Mucosa of rectum (tissue), 2 donors: Measurements from ENCODE around the gene FAT1.

ENCODE experiments used
- H3K27ac ChIP-seq, 2 donors: one replicate each; pipeline ENCODE4 v1.7.0; 2013; ENCODE audit warnings: inconsistent platforms in 2 of 2, low read depth in 2 of 2, low read length in 2 of 2
- H3K27me3 ChIP-seq, 2 donors: one replicate each; pipeline ENCODE4 v1.7.0; 2013; ENCODE audit warnings: low read length in 2 of 2; ENCODE audit not compliant: control insufficient read depth in 2 of 2, insufficient read depth in 2 of 2
- H3K36me3 ChIP-seq, 2 donors: one replicate each; pipeline ENCODE4 v1.7.0; 2013; ENCODE audit warnings: low read length in 2 of 2; ENCODE audit not compliant: control insufficient read depth in 2 of 2, insufficient read depth in 2 of 2
- H3K4me1 ChIP-seq, 2 donors: one replicate each; pipeline ENCODE4 v1.7.0; 2013; ENCODE audit warnings: low read length in 2 of 2, mild to moderate bottlenecking in 1 of 2; ENCODE audit not compliant: control insufficient read depth in 2 of 2, insufficient read depth in 2 of 2
- H3K4me3 ChIP-seq, 2 donors: one replicate each; pipeline ENCODE4 v1.7.0; 2013; ENCODE audit warnings: low read length in 2 of 2
- H3K9ac ChIP-seq, 2 donors: one replicate each; pipeline ENCODE4 v1.7.0; 2013; ENCODE audit warnings: low read length in 2 of 2, low read depth in 1 of 2, mild to moderate bottlenecking in 1 of 2
- H3K9me3 ChIP-seq, 2 donors: one replicate each; pipeline ENCODE4 v1.7.0; 2013; ENCODE audit warnings: low read length in 2 of 2; ENCODE audit not compliant: control insufficient read depth in 2 of 2
- donor health status: healthy.
- donor health status: Normal muscosa, but diverticular disease.

FAT1 gene

DNA sequence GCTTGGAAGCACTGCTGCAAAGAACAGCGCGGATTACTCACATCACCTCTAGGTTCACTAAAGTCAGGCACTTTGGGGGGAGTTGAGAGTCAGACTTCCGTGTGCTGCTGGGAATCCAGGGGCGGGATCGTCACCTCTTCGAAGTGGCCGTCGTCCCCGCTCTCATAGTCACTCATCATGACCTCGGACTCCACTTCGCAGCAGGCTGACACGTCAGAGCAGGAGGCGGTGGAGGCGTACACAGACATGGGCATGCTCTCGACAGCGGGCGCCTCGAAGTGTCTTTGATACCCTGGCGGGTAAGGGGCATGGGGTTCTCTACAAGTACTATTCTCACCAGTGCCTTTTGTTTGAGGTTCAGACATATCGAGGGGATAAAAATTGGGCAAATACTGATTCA is 135.2 kb downstream of the FAT1 start:
- Histone ChIP-seq H3K36me3 (peaks cover 49 to 51% of the 10 kb centered on the region in 2 donors), H3K4me1 (no peaks in the 10 kb centered on the region), H3K9me3 (no peaks in the 10 kb centered on the region), H3K27me3 (no peaks in the 10 kb centered on the region), H3K4me3 (no peak overlapping the region), H3K9ac (no peak overlapping the region), H3K27ac (no peak overlapping the region)

DNA sequence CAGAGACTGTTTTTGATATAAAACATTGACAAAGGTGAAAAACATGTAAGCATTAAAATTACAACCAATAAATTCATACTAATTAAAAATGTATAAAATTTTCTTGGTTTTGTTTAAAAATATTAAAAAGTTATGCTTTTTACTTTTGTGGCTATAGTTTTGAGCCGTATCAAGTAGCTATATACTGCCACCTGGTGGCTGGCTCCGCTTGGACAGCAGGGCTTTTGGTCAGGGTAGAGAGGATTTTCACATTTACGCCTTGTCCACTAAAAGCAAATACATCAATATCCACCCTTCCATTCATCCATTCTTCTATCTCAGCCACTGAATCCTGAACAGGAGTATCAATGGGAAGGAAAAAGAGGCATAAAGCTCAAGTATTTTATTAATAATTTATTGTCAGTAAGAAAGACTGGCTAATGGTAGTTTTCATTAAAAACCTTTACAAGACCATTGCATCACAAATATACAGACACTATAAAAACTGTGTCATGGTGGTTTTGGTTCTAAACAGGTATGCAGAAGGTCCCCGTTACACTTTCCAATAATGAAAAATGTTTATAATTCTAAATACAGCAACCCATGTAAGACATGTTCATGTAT is 136.1 kb downstream of the FAT1 start:
- Histone ChIP-seq H3K9ac (no peak overlapping the region), H3K4me3 (no peak overlapping the region), H3K27ac (no peak overlapping the region), H3K4me1 (no peaks in the 10 kb centered on the region), H3K27me3 (no peaks in the 10 kb centered on the region), H3K9me3 (no peaks in the 10 kb centered on the region), H3K36me3 (peaks cover 44 to 47% of the 10 kb centered on the region in 2 donors)

DNA sequence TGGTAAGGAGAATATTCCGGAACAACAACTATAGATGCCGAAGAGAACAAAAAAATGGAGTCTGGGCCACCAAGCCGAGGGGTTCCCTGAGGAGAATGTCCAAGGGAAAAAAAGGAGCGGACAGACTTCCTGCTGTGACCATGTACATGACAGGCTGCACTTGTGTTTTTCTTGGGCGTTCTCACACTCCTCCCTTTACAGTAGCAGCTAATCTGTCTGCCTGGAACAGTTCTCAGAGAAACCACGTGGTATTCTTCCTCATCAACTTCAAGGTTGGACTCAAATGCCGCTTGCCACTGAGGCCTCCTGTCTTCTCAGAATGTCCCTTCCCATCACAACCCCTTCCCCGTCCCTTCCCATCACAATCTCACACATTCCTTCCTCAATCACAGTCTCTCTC is 137.5 kb downstream of the FAT1 start:
- Histone ChIP-seq H3K9me3 (no peaks in the 10 kb centered on the region), H3K36me3 (peaks cover 38 to 40% of the 10 kb centered on the region in 2 donors), H3K4me3 (no peak overlapping the region), H3K27ac (no peak overlapping the region), H3K27me3 (no peaks in the 10 kb centered on the region), H3K4me1 (no peaks in the 10 kb centered on the region), H3K9ac (no peak overlapping the region)

DNA sequence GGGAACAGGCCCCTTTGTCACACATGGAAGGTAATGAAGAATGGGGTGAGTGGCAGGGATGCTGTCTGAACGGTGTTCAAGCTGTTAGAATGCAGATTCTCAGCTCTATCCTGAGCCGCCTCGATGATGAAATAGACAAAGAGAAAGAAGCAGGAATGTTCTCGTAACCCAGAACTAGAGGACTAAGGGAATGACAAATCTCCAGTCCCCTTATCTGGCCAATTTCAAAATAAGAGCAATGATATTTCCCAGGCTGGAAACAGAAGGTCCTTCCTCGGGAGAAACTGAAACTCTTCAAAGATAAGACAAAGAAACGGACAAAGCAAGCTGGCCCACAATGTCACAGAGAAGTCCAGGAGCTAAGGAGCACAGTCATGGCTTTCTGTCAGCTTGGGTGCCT is 138.7 kb downstream of the FAT1 start:
- Histone ChIP-seq H3K4me3 (no peak overlapping the region), H3K9ac (no peak overlapping the region), H3K9me3 (no peaks in the 10 kb centered on the region), H3K4me1 (no peaks in the 10 kb centered on the region), H3K27me3 (no peaks in the 10 kb centered on the region), H3K36me3 (peaks cover 28 to 34% of the 10 kb centered on the region in 2 donors), H3K27ac (no peak overlapping the region)

DNA sequence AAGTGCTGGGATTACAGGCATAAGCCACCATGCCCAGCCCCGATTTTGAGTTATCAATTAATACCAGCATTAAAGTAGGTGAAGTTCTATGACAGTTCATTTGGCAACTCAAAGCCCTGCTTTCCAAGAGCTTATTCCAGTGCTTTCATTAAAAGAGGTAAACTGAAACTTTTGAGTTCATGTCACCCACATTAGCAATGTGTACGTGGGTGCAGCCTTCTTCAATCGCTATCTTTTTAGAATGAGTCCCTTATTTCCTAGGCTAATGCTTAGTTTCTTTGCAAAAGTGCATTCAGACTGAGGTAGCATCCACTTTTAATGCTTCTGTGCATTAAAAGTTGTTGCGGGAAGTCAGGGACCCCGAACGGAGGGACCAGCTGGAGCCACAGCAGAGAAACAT is 142.2 kb downstream of the FAT1 start:
- Histone ChIP-seq H3K27ac (no peak overlapping the region), H3K36me3 (peaks cover 12 to 21% of the 10 kb centered on the region in 2 donors)

DNA sequence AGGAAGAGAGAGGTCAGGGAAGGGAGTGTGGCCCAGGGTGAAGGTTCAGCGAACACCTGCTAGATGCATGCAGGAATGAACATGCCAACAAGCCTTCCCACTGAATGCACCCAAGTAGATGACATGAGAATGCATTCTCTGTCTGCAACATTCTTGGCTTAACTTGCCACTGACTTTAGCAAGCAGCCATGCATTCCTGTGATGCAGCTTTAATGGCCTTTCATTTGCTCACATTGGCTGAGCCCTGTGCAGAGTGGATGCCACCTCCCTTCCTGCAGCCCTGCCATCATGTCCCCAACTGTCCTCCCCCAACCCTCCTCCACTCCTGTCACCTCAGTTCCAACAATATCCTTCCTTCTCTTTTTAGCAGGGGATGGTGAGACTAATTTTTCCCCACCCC is 143.0 kb downstream of the FAT1 start:
- Histone ChIP-seq H3K4me1 (no peaks in the 10 kb centered on the region), H3K36me3 (peaks cover 9 to 14% of the 10 kb centered on the region in 2 donors), H3K9ac (no peak overlapping the region), H3K9me3 (no peaks in the 10 kb centered on the region), H3K27ac (no peak overlapping the region), H3K4me3 (no peak overlapping the region), H3K27me3 (no peaks in the 10 kb centered on the region)

More for the DNA sequence above, 142.2 kb downstream of the FAT1 start:
- Histone ChIP-seq H3K4me1 (no peaks in the 10 kb centered on the region), H3K27me3 (no peaks in the 10 kb centered on the region), H3K4me3 (no peak overlapping the region), H3K9me3 (no peaks in the 10 kb centered on the region), H3K9ac (no peak overlapping the region)

DNA sequence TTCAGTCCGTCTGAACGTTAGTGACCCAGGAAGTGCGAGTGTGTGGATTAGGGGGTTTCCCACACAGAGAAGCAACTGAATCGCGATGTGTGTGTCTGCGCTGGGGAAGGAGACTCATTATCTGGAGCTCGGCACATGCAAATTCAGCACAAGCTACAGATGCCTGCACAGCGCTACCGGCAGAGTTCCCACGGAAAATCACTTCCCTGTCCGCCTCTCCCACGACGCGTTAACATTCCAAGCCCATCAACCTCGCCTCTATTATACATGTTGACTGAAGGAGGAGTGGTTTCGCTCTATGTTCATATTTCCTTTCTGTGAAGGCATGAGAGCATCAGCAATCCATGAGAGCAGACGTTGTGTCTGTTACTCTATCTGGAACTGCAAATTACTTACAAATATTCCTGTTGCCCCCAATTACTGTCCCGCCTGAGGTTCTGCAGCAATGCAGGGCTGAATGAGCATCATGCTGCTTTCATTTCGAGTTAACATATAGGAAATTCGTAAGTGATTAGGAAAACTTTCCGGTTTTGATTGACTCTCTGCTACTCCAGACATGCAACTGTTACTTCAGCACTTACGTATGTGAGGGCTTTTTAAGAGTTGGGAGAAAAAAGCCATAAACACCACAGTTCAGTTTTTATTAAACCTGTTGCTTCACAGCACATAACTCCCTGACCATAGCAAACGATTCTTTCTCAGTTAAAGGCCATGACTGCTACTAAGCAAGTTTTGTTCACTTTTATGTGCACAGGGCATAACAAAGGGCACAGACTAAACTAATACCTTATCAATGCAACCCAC is 153.3 kb downstream of the FAT1 start:
- Histone ChIP-seq H3K9ac (peak overlapping the region; percentile 26 to 38), H3K9me3 (no peaks in the 10 kb centered on the region), H3K36me3 (no peaks in the 10 kb centered on the region), H3K4me3 (peak overlapping the region; percentile 62 to 77), H3K27me3 (no peaks in the 10 kb centered on the region), H3K4me1 (peaks cover 4 to 13% of the 10 kb centered on the region in 2 donors), H3K27ac (peak overlapping the region; percentile 29 to 50)

DNA sequence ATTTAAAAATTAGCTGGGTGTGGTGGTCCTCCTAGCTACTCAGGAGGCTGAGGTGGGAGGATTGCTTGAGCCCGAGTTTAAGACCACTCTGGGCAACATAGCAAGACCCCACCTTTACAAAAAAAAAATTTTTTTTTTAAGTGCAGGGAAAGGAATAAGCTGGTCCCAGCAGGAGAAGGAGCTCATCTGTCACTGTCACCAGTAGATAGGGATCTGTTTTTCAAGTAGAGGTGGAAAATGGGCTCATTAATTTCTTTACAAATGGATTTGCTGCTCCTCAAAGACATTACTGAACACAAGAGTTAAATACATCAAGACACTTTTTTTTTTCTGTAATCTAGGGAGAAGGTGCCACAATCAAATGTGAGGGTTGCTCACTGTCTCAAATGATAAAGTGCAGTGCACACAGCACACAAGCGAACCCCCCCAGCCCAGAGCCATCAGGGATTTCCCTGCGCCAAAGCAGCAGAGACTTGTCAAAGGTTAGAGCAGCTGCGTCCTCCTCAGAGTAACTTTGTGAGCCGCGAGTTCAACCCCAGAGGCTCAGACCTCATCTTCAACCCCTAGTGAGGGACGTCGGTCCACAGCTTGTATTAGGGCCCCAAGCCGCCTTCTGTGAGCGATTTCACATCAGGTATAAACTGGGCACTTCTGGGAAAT is 154.0 kb downstream of the FAT1 start:
- peak overlapping the region; percentile 27 to 50 for H3K27ac ChIP-seq
- peaks cover 4 to 13% of the 10 kb centered on the region in 2 donors for H3K4me1 ChIP-seq
- peak overlapping the region; percentile 62 to 77 for H3K4me3 ChIP-seq
- H3K27me3 ChIP-seq = no peaks in the 10 kb centered on the region
- no peaks in the 10 kb centered on the region for H3K9me3 ChIP-seq
- H3K36me3 ChIP-seq = no peaks in the 10 kb centered on the region
- peak overlapping the region; percentile 26 to 38 for H3K9ac ChIP-seq

DNA sequence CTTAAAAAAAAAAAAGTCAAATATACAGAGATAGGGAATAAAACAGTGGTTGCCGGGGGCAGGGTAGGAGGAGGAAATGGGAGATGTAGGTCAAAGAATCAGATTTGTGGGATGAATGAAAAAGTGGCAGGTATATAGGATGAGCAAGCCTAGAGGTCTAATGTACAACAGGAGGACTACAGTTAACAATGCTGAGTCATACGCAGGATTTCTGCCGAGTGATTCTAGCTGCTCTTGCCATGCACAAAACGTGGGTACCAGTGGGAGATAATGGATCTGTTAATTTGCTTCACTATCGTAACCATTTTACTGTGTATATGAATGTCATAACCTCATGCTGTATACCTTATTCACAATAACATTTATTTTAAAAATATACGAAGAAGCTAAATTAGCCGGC is 157.6 kb downstream of the FAT1 start:
- no peaks in the 10 kb centered on the region for H3K27me3 ChIP-seq
- H3K4me1 ChIP-seq = peaks cover 4 to 13% of the 10 kb centered on the region in 2 donors
- no peak overlapping the region for H3K9ac ChIP-seq
- no peak overlapping the region for H3K27ac ChIP-seq
- no peak overlapping the region for H3K4me3 ChIP-seq
- H3K36me3 ChIP-seq = no peaks in the 10 kb centered on the region
- H3K9me3 ChIP-seq = no peaks in the 10 kb centered on the region

DNA sequence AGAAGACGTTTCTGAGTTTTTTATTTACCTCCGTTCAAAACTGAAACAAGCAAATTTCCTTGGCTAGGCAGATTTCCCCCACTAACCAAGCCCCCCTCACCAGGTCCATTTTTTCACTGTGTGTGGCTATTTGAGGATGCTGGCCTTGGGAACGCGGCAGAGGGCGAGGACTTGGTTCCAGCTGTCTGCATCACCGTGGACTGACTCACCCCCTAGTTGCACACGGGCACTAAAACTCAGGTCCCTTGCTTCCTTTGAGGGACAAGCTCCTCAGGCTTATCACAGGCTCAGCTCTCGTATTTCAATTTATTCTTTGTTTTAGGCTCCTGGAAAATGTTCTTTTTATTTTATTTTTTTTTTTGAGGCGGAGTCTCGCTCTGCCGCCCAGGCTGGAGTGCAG is 159.9 kb downstream of the FAT1 start:
- H3K36me3 ChIP-seq = no peaks in the 10 kb centered on the region
- H3K27ac ChIP-seq = no peak overlapping the region
- H3K9ac ChIP-seq = no peak overlapping the region
- H3K4me1 ChIP-seq = no peaks in the 10 kb centered on the region
- no peaks in the 10 kb centered on the region for H3K9me3 ChIP-seq
- H3K4me3 ChIP-seq = no peak overlapping the region
- no peaks in the 10 kb centered on the region for H3K27me3 ChIP-seq
